Measurements from ENCODE around the gene NKIRAS1. TPM values are rescaled to one million over a fixed set of nuclear protein-coding genes. Genes with fewer than 3 reads are reported as not detected.

Gene NKIRAS1
- total RNA-seq, 4 donors from 2014 or later = 17.5 to 22.2 (median 19.7) TPM

GRCh38 chr3:23961066-23961465 lies 44.3 kb upstream of the NKIRAS1 start:
- TF ChIP-seq CTCF (IDR thresholded peaks at IDR 0.05) (no peak), POLR2A (IDR thresholded peaks at IDR 0.05) (no peak)
- peaks cover 0 to 10% of the 10 kb centered on the region in 2 donors for H3K4me1 ChIP-seq
- peaks cover 20 to 35% of the 10 kb centered on the region in 2 donors for H3K36me3 ChIP-seq

GRCh38 chr3:23960649-23961048 lies 43.9 kb upstream of the NKIRAS1 start:
- intact Hi-C loops (cut with DNase I) = no loop called here
- peaks cover 0 to 10% of the 10 kb centered on the region in 2 donors for H3K4me1 ChIP-seq
- no peaks in the 10 kb centered on the region for H3K27me3 ChIP-seq
- no peak for TF ChIP-seq POLR2A (IDR thresholded peaks at IDR 0.05)
- no peak for TF ChIP-seq CTCF (IDR thresholded peaks at IDR 0.05)
- DNase-seq = no peak
- no peaks in the 10 kb centered on the region for H3K9me3 ChIP-seq
- H3K36me3 ChIP-seq = peaks cover 20 to 35% of the 10 kb centered on the region in 2 donors
- no peak overlapping the region for H3K27ac ChIP-seq
- WGBS, 2 donors = 82 to 90% methylated on average over 1 of the region's 1 CpG
- no peak overlapping the region for H3K4me3 ChIP-seq (replicated peaks in 1 of 3)

More at GRCh38 chr3:23961066-23961465, 44.3 kb upstream of the NKIRAS1 start:
- Histone ChIP-seq H3K9me3 (no peaks in the 10 kb centered on the region), H3K27ac (no peak overlapping the region), H3K4me3 (replicated peaks in 1 of 3) (no peak overlapping the region), H3K27me3 (no peaks in the 10 kb centered on the region)
- no peak for DNase-seq
- intact Hi-C loops (cut with DNase I) = no loop called here
- 96 to 100% methylated on average over 1 of the region's 1 CpG for WGBS, 2 donors

- no peak overlapping the region for H3K4me3 ChIP-seq (replicated peaks in 1 of 3)
- no peaks in the 10 kb centered on the region for H3K27me3 ChIP-seq
- DNase-seq = no peak
- intact Hi-C loops (cut with DNase I) = no loop called here
- H3K36me3 ChIP-seq = peaks cover 15 to 27% of the 10 kb centered on the region in 2 donors
- H3K27ac ChIP-seq = peak overlapping the region in 1 of 3 donors; percentile 5
- 83 to 89% methylated on average over 7 of the region's 7 CpGs for WGBS, 2 donors
- no peak for TF ChIP-seq POLR2A (IDR thresholded peaks at IDR 0.05)
- TF ChIP-seq CTCF (IDR thresholded peaks at IDR 0.05) = no peak
- peaks cover 0 to 12% of the 10 kb centered on the region in 2 donors for H3K4me1 ChIP-seq
- no peaks in the 10 kb centered on the region for H3K9me3 ChIP-seq
Observed at GRCh38 chr3:23959135-23959900, 42.5 kb upstream of the NKIRAS1 start.

GRCh38 chr3:23956701-23957100 lies 39.9 kb upstream of the NKIRAS1 start:
- H3K4me1 ChIP-seq = peaks cover 4 to 19% of the 10 kb centered on the region in 2 donors
- no peak overlapping the region for H3K4me3 ChIP-seq (replicated peaks in 1 of 3)
- peaks cover 7 to 18% of the 10 kb centered on the region in 2 donors for H3K36me3 ChIP-seq
- TF ChIP-seq POLR2A (IDR thresholded peaks at IDR 0.05) (no peak), CTCF (IDR thresholded peaks at IDR 0.05) (no peak)
- DNase-seq = no peak
- no peaks in the 10 kb centered on the region for H3K9me3 ChIP-seq
- no peak overlapping the region for H3K27ac ChIP-seq
- intact Hi-C loops (cut with DNase I) = no loop called here
- 88 to 92% methylated on average over 3 of the region's 3 CpGs for WGBS, 2 donors
- H3K27me3 ChIP-seq = no peaks in the 10 kb centered on the region

GRCh38 chr3:23954144-23954543 lies 37.4 kb upstream of the NKIRAS1 start:
- Histone ChIP-seq H3K27me3 (no peaks in the 10 kb centered on the region), H3K9me3 (no peaks in the 10 kb centered on the region), H3K4me3 (replicated peaks in 1 of 3) (no peak overlapping the region), H3K36me3 (peaks cover 0 to 5% of the 10 kb centered on the region in 2 donors), H3K27ac (no peak overlapping the region), H3K4me1 (peaks cover 27 to 45% of the 10 kb centered on the region in 2 donors)
- WGBS, 2 donors = 83 to 86% methylated on average over 5 of the region's 5 CpGs
- no peak for DNase-seq
- TF ChIP-seq POLR2A (IDR thresholded peaks at IDR 0.05) = no peak
- no peak for TF ChIP-seq CTCF (IDR thresholded peaks at IDR 0.05)
- intact Hi-C loops (cut with DNase I) = no loop called here

All from thyroid gland (tissue), 4 donors.